NAMALWA (cell line): ENCODE measurements around the gene ZNF750.

Experiments
- DNase-seq: peaks from one replicate; pipeline ENCODE4 v3.0.0-alpha.2; 2015; ENCODE audit warnings: low spot score

The ZNF750 gene

DNA sequence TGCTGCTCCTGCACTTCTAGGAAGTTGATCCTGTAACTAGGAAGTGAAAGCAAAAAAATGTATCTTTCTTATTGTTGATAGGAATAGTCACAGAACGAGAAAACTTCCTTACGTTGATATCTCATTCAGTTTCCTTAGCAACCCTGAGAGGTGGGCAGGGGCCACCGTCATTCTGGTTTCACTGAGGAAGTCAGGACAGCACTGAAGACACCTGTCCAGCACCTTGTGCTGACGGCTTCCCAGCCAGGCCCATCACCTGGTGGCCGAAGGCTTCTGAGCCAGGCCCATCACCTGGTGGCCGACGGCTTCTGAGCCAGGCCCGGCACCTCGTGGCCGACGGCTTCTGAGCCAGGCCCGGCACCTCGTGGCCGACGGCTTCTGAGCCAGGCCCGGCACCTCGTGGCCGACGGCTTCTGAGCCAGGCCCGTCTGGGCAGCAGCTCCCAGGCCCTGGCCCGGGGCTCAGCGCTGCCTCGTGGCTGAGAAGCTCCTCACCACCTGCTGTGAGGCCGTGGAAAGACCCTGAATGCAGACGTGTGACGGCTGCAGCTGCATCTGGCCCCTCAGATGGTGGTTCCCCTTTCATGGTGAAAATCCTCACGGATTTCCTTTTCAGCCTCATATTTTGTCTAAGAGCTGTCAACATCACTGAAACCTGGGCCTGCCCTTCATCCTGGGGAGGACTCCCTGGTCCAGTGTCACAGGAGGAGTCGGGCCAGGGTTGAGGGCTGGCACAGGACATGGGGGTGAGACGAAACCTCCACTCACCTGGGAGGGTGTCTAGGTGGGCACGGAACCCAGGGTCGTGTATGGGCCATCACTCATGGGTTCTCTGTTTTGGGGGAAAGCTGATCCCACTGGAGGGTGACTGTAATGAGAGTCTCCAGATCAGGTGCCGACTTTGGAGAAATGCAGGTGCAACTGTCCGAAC lies 33.0 kb upstream of the ZNF750 start:
- DNase-seq: peak; percentile 74

DNA sequence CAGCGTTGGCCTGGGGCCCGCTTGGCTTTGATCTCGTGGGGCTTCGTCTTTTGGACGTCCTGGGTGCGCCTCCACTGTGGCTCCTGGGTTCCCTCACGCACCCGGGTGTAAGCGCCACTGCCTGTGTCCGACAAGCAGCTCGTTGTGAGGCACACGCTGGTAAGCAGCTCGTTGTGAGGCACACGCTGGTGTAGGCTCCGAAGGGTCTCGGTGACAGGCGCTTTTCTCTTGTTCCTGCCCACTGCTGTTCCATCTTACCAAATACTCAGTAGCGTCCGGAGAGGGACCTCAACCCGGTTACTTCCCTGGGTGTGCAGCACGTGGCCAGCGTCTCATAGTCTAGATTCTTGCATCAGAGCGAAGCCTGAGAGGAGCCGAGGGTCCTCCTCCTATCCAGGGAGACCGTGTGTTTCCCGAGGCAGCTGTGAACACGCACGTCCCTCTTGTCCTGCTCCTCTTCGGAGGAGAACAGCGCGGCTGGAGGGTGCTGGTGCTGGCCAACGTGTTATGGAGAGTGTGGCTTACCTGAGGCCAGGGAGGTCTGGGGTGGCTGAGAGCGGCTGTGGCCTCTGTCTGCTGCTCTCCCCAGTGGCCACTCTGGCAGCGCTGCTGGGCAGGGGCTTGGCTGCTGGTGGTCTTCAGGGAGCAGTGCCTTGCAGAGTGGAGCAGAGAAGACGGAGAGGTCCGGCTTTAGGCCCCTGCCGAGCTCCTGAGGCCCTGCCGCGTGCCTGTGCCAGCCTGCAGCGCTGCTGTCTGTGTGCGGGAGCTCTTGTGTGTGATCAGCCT lies 32.1 kb upstream of the ZNF750 start:
- no peak for DNase-seq

DNA sequence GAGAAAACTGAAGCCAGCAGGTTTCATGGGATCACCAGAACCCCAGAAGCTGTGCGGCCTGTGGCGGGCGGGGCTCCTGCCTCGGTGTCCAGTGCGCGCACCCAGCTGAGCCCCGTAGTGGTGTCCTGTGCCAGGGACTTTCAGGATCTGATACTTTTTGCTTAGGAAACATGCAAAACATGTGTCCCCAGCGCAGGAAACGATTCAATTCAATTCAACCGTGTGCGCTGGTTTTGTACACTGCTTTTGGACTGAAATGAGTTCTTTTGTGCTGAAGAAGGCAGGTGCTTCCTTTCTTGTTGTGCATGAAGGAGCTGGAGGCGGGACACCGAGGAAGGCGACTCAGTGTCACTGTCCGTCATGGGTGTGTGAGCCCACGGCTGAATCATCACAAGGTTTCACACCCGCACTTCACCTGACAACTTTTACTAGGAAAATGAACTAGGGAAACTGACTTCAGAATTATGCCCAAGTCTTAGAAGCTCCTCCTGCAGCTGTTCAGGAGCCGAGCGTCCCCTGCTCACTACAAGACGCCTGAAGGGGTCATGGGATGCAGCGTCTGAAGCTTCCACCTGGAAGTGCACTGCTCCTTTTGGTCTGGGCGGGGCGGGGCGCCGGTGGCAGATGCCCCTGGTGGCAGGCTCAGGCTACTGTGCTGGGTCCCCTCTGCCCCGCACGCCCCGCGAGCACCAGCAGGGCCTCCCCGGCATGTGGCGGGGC lies 31.4 kb upstream of the ZNF750 start:
- DNase-seq: peak; percentile 96

DNA sequence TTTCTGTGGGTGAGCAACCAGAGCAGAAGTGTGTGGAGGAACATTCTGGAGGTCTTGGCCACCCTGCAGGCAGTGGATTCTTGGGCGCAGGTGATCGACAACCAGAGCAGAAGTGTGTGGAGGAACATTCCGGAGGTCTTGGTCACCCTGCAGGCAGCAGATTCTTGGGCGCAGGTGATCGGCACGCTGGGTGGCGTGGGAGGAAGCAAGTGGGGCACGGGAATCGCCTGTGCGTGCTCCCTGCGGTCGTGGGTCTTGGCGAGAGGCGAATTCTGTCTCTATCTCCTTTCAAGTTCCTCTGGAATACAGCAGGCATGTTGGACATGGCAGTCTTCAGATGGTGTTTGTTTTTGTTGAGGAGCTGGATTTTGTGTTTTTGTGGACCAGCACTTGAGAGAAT lies 30.7 kb upstream of the ZNF750 start:
- no peak for DNase-seq

DNA sequence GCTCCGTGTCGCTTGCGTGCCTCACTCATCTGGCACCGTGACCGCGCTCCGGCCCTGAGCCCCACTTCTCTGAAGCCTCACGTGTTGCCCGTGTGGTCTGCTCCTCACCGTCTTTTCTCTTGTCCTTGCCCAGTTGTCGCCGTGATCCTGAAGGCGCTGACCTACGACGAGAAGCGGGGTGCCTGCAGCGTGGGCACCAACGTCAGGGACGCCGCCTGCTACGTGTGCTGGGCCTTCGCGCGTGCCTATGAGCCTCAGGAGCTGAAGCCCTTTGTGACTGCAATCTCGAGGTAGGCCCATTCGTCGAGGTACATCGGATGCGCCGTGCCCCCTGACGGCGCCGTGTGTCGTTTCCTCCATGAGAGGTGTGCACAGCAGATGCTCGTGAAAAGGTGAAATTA lies 30.3 kb upstream of the ZNF750 start:
- DNase-seq: no peak

DNA sequence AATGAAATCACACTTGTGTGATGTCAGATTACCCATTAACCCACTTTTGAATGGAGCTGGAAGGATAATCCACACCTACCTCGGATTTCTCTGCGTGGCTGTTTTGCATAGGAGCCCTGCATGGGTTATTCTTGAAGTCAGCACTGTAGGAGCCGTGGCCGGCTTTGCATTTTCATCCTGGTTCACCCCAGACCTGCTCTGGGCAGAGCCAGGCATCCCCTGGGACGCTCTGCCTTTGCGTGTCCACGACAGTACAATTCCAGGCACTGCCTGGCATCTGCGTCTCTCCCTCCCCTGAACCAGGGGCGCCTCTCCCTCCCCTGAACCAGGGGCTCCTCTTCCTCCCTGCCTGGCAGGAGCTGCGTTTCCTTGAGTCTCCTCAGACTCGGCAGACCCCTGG lies 29.7 kb upstream of the ZNF750 start:
- no peak for DNase-seq

DNA sequence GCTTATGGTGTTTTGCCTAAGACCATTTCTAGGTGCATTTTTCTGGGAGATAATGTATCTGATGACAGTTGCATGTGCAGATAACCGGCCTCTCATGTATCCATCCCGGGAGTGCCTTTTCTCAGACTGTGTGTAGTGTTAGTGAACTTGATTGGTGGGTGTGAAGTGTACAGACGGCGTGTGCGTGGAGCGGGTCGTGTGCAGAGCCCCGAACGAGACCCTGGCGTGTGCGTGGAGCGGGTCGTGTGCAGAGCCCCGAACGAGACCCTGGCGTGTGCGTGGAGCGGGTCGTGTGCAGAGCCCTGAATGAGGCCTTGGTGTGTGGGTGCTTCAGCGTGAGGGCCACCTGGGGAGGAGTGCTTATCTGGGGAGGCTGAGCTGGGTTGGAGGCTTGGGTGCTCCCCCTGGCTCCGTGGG lies 28.9 kb upstream of the ZNF750 start:
- DNase-seq: no peak

DNA sequence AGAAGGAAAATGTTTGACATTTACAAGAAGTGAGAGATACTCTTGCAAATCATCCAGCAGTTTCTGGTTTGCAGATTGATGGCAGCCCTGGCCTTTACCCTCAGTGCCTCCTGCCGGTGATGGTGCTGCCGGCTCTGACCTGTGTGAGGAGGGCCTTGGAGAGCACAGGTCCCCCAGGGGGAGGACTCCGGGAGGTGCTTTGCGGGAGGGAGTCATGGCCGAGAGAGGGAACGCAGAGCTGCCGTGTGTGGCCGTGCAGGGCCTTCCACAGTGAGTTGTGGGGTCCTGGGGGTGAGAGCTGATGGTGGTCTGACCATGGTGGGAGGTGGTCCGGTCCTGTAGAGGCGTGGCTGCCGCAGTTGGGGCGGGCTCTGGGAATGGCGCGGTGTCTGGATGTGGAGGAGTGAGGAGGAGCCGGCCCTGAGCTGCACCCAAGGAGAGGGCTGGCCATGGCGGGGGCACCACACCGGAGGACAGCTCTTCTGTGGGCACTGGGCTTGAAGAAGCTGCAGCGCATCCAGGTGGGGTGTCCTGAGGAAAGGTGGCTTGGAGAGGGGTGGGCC lies 28.0 kb upstream of the ZNF750 start:
- no peak for DNase-seq

DNA sequence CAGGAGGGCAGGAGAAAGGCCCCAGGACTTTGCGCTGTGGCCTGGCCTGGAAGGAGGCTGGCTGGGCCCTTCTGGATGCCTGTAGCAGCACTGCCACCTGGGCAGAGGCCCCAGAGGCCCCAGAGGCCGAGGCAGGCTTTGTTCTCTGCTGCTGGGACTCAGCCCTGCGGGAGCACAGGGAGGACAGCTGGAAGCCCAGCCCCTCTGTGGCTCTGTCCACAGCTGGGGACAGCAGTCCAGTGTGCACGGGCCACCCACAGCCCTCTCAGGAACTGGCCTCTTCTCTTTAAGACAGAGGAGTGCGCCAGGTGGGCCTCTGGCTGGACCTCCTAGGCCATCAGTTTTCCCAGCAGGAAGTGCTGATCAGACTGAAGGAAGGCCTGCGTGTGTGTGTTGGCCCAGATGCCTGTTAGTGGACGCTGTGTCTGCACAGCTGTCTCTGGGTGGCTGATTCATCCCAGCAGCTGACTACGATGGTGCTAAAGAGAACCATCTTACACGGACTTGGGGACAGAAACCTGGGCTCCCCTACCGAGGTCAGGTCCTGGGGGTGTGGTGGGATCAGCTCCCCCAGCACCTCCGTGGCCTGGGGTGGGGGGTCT lies 26.9 kb upstream of the ZNF750 start:
- DNase-seq: no peak

DNA sequence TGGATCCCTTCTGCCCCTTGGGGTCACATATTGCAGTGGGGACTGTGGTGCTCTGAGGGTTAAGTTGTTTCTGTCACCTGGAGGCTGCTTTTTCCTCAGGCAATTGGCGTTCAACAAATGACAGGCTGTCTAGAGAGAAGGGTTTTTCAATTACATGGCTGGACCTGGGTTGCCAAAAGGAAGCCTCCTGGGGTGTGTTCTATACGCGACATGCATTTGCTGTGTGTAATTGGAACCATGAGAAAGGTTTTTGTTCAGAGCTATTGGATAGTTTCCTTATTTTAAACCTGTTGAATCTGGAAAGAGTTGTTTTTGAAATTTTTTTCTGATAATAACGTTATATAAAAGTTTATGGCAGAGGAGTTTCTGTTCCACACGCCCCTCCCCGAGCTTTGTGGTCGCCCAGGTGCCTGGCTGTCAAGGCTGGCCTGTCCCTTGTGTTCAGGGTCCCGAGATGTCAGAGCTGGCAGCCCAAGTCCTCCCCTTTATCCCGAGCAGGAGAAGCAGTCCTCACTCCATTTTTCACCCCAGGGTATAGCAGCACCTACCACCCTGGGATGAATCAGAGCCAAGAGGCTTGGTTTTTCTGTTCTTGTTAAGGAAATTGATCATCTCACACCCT lies 26.1 kb upstream of the ZNF750 start:
- peak; percentile 36 for DNase-seq

DNA sequence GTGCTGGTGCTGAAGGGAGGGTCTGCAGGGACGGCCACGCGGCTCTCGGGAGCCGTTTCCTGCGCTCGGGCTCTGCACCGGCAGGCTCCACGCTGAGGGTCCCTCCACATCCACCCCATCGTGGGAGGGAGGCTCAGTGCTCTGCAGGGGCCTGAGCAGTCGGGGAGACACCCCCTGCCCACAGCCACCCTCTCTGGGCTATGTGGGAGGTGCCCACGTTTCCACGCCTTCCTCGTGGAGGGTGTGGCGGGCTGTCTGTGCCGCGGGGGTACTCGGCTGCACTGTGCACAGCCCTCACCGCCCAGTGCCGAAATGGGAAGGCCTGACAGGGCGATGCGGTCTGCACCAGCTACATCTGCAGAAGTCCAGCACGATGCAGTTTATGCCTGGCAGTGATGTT lies 25.5 kb upstream of the ZNF750 start:
- DNase-seq: no peak

DNA sequence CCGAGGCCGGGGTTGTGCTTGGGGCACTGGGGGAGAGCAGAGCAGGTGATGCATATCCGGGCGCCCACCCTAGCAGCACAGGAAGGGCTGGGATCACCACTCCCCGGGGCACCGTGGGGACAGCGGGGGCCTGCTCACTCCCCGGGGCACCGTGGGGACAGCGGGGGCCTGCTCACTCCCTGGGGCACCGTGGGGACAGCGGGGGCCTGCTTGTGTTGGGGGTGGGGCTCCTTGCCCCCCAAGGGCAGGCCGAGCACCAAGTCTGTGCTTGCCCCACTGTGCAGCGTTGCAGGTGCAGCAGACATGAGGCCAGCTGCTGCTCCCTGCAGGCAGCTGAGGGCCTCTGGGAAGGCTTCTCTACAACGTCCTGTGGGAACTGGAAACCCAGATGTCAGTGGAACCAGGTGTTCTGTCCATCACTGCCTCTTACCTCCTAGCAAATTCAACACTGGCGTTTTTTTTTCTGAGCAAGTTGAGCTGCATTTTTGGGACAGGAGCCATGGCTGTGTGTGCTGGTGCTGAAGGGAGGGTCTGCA lies 25.0 kb upstream of the ZNF750 start:
- DNase-seq: peak; percentile 73

DNA sequence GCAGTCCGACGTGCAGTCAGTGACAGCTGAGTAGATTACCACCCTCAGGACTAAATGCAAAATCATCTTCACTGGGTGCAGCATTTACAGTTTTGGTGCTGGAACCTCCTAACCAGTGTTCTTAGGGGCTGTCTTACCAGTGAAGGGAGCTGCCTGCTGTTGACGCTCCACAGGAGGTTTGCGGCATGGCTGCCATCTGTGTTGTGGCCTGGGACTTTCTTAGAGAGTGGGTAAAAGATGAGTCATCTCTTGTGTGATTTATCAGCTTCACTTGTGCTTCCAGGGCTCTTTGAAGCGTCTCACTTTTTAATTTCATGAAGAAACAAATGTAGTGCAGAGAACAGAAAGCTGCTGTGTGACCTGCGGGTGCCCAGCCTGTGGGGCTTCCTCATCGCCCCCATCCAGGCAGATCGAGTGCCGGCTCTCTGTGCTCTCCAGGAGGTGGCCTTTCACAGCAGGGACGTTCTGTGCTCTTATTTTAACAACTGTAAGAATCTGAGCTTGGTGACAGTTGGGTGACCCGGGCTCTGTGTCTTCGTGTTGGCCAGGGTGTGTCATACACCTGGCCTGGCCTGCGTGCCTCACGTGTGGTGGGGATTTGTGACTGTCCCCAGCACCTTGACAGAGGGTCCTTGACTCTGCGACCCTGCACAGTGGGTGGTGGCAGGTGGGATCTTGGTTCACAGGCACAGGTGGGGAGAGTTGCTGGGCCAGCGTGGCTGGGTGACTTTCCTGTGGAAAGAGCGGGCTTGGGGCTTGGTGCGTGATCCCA lies 24.3 kb upstream of the ZNF750 start:
- DNase-seq: peak; percentile 93

DNA sequence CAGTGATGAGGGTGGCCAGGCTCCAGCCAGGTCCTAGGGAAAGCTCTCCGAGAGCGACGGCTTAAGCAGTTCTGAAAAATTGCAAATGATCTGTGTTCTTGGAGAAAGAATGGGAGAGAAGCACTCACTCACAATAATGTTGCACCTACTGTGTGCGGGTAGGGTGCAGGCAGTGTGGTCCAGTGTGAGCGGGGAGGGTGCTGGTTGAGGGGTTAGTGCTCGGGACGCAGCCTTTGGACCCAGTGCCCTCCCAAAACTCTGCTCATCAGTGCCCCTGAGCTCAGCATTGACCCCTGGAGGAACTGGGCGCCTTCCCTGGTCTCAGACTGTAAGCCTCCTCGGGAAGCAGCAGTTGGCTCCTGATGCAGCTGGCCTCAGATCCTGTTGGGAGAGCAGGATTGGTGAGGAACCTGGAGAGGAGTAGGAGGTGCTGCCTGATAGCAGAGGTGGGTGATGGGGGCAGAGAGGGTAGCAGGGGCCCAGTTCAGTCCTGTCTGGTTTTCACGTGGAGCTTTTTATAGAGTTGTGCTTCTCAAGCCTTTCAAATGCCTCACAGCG lies 23.6 kb upstream of the ZNF750 start:
- DNase-seq: no peak

DNA sequence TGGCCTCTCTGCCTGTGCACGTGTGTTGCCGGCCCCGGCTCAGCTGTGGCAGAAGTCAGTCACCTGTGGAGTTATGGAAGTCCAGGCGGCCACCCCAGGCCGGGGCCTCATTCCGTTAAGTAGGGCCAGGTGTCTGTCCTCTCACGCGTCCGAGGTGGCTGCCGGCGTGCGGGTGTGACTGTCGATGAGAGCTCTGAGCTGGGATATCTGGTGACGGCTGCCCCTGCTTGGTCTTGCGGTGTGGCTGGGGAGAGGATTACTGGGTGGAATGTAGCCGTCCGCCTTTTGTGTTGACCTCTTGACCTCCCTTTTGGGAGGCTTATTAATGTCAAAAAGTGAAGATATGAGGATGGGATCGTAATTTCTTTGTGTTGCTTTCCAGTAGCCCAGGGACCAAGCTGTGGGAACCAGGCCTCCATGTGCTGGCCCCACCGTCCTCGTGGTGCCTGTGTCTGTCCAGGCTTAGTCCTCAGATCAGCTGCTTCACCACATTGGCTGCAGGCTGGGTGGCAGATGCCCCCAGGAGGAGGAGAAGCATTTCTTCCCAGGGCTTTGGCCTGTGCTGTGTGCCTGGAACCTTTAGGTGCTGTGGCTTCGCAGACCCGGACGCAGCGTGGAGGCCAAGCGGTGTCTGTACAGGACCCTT lies 23.0 kb upstream of the ZNF750 start:
- no peak for DNase-seq

DNA sequence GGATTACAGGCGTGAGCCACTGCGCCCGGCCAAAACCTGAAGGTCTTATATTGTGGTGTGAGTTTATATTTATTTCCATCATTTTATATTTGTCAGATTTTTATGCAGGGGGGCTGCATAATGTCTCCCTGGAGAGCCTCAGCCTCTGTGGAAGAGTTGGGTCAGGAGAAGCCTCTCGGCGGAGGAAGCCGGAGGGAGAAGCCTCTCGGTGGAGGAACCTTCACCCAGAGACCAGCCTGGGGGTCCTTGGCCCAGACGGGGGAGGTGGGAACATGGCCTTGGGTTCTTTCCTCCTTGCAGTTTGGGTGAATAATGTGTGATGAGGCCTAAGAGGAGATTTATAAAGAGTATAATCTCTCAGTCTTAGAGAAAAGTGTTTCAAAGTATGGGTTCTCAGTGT lies 22.4 kb upstream of the ZNF750 start:
- DNase-seq: no peak

DNA sequence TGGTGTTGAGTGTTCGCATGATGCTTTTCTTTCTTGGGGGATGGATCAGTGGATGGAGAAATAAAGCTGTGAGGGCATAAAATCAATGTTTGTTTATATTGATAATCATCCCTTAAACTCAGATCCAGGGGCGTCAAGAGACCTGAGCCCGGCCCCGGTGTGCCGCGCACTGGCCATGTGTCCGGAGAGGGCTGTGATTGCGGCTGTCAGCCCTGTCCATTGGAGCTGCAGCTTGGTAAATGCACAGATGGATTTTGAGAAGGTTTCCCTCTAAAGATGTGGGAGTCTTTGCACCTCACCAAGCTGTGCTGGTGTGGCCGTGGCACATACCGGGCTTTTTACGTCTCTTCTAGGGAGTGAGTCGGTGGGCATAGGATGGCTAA lies 21.6 kb upstream of the ZNF750 start:
- no peak for DNase-seq

DNA sequence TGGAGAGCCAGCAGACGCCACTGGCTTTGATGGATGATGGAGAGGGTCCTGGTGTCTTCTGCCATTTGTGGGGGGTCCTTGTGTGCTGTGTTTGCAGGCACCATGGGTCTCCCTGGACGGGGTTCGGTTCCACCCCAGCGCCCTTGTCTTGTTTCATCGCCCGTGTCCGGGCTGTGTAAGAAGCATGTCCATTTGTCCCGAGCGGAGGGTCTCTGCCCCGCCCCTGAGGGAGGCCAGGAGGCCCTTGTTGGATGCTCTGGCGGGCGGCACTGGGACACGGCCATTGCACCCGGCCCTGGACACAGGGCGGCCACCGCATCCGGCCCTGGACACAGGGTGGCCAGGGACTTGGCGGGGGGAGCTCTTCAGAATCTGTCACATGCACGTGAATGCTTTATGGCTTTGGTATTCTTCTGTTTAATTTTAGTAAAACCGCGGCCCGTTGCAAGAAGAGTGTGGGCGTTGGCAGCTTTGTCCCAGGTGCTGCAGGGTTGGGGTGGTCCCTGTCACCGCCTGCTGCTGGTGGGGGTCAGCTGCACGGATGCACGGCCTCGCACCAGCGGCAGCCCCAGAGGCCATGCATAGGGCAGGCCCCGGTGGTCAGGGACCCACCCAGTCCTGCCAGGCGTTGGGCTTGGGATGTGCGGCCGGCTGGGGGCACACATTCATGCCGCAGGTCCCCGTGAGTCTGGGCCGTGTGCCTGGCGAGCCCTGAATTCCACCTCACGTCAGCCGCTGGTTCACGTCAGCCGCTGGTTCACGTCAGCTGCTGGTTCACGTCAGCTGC lies 21.0 kb upstream of the ZNF750 start:
- no peak for DNase-seq
